NCI-H748 treated with DMSO at 0.1 percent for 48 hours (cell line): ENCODE measurements around the gene CDC73.
"Not testable (repeated sequence)": the region's sequence is repeated elsewhere in the genome, so short reads cannot be mapped to it uniquely, and the experiment has no call there.

Experiments
- DNase-seq: peaks from one replicate; lab custom pipeline; 2025; lab: John Stamatoyannopoulos, UW

Gene CDC73

DNA sequence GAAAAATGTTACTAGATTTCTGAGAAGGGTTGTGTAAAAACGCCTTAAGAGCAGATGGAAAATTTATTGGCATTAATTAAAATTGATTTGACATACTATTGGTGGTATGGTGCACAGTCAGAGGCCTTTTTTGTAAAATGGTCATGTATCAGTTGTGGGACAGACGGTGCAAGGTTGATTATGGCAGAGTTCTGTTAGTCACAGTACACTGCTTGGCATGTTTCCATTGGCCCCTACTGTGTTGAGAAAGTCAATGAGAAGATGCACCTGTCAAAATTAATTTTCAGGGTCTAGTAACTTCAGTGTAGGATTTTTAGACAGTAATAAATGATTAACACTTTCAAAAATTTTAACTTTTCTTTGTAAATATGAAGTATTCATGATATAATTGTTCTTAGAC lies 60.2 kb downstream of the CDC73 start:
- no peak for DNase-seq

DNA sequence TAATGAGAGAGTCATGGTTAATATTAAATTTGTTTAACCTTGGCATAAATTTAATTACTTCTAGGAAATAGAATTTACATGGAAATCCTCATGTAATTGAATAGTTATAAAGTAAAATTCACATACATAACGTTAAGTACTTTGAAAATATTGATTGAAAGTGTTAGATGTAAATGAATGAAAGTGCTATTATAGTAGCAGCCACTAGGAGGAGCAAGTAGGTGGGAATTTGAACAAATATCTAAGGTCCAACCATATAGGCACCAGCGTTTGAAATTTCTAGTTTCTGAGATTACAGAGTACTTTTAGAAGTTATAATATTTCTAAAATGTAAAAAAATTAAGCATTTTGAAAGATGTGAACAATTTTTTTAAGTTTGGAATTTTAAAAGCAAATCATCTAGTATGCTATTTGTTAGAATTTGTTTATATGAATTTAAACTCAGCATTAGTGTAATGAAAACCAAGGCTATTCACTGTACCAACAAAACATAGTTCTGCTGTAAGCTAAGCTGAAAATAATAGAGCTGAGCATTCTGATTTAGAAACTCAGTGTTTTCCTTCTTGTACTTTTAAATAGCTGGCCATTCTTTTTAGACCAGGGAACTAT lies 61.3 kb downstream of the CDC73 start:
- peak; percentile 71 for DNase-seq

DNA sequence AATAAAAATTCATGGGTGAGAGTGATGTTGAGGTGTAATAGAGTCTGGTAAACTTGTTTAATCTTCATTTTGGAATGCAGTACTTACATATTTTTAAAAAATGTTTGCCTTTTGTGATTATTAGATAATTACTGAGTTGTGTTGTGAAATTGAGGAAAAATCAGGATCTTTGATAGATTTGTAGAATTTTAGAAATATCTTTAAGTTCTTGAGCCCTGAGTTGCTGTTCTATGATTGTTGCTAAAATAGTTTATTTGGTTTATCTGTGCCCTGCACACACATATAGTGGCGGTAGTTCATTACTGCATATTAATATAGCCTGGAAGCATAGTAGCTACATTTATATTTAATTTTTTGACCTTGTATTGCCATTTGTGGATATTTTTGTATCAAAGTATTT lies 62.9 kb downstream of the CDC73 start:
- DNase-seq, result no peak

DNA sequence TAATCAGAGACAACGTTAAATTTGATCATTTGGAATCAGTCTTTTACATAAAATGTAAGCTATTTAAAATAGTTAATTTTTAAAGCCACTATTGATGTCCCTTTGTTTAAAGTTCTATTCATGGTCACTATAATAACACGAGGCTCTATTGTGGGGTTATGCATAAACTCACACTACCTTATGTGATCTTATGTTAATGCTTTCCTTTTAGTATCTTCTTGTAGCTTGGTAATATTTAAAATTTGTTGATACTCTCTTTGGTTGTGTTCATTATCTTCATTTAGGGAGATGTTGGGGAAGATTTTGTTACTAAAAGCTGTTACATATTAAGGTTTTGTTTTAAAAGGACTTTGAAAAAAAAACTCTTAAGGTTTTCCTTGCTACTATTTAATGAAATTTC lies 63.4 kb downstream of the CDC73 start:
- DNase-seq, result no peak

DNA sequence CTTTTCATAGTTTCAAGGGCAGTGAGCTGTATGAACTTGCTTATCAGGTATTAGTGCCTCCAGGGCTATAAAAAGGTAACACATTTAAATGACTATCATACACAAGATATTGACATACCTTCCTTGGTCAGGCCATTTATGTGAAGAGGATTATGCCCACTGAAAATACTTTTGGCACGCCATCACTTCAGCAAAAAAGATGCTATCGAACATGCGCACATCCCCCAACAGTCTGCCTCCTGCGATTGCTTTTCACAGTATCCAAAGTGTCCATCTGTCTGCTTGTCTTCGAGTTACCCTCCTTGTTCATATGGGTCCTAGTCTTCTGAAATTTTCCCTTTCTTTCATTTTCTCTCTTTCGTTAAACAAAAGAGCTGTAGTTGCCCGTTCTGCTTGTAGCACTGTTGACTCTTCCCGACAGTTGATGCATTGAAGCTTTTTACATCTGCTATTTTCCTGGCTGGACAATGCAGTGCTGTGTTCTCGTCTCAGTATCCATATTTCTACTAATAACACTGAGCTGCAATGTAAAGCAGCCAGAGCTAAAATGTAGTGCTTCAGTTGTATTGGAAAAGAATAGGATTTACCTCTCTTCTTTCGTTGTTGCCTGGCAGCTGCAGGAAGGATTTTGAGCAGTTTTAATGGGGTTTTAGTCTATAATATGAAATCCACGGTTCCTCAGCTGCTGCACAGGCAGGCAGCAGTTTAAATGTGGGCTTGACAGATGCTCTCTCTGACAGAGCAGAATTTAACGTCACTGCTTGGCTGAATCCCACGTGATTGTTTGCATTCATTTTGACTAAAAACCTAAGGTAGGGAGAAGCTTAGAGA lies 64.3 kb downstream of the CDC73 start, which contains the start of gene B3GALT2:
Gene B3GALT2 (minus strand): TSS at position 713 of the 831 bp plus-strand sequence. CDS start 5,051 bp downstream, outside the sequence.
- peak; percentile 51 for DNase-seq

DNA sequence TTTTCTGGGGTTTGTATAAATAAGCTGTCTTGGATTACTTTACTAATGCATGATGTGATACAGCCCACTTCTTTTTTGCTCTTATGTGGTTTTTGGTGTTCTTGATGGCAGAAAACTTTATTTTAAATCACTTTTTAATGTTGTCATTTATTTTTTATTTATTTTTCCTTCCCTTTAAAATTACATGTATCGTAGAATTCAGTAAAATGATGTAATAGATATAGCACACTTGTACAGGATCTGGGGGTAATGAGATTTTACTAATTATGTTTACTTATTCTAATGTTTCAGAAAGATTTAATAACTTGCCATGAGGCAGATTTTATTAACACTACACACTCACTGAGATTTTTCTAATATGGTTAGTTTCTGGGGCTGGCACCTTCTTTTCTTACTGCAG lies 65.3 kb downstream of the CDC73 start:
- no peak for DNase-seq

DNA sequence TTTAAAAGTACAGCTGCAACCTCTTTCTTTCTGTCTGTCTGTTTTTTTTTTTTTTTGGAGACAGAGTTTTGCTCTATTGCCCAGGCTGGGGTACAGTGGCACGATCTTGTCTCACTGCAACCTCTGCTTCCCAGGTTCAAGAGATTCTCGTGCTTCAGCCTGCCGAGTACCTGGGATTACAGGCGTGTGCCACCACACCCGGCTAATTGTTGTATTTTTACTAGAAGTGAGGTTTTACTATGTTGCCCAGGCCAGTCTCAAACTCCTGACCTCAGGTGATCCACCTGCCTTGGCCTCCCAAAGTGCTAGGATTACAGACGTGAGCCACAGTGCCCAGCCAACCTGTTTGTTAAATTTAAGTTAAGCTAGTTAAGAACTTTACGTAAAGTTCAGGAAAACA lies 67.1 kb downstream of the CDC73 start:
- DNase-seq, result not testable (repeated sequence)

DNA sequence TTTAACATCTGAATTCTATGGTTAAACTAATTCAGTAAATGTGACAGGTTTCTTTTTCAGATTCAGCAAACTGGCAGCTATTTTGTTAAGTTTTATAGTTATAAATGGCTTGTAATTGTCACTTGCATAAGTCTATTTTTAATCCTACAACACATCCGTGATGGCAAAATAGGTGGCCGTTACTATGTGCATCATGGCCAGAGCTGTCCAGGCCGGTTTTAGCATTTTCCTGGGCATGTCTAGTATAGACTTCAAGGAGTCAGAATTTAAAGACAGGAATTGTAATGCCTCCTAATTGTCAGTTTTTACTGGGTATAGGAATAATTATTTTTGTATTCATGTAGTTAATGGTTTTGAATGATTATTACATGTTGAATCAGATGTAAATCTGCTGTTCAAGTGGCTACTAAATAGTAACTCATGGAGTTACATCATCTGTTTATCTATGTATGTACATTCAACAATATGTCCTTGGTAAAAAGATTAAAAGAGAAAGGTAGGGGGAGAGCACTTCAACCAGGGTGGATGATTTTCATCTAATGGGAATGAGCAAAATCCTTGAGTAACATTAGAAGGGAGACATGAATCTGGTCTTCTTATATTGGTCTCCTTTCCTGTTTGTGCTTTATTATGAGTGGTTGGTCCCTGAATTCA lies 67.7 kb downstream of the CDC73 start:
- no peak for DNase-seq

DNA sequence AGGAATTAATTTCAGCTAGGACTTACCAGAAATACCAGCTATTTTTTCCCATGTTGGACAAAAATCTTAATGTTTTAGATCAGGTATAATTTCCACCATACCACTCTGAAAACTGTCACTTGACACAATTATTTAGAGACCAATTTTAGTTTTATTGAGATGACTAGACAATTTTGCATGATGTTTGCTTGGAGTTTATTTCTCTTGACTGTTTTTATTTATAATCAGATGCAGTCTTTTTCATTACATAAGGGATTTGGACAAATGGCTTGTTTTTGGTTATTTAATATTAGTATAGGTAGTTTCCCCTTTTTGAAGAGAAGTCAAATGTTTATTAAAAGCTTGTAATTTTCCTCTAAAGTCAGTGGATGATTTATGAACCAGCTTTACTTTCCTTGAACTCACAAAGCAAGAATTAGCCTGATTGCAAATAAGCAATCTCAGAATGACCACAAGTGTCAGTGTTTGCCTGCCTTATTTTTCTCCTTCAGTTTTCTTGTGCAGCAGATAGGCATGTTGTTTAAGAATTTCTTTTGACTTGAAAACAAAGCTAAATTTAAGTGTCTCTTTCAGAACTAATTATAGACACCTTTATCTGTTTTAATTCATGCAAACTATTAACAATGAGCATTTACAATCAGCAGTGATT lies 68.4 kb downstream of the CDC73 start:
- DNase-seq, result no peak

DNA sequence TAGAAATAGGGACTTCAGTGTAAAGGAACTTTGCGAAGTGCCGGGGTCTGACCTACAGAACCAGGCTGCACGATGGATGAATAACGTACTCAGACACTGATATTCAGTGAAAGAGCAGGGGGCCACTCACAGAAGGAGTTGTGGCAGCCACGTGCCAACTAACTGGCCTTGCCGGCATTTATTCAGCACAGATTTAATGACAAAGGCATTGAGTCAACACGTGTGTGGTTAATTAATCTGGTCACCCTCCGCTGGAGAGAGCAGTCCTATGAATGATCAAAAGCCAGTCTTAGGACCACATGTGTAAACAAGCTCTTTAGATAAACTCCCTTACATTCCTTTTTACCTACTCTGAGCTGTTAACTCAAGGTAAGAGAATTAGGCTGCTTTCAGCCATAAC lies 70.8 kb downstream of the CDC73 start:
- no peak for DNase-seq

DNA sequence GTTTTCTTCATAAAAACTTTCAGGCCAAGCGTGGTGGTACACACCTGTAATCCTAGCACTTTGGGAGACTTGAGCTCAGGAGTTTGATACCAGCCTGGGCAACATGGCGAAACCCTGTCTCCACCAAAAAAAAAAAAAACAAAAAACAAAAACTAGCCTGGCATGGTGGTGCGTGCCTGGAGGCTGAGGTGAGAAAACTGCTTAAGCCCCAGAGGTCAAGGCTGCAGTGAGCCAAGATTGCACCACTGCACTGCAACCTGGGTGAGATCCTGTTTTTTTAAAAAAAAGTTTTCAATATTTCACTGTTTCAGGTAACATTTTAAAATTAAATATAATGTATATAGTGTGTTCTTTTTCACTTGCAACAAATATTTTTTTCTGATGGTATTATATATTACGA lies 78.1 kb downstream of the CDC73 start:
- DNase-seq, result no peak

DNA sequence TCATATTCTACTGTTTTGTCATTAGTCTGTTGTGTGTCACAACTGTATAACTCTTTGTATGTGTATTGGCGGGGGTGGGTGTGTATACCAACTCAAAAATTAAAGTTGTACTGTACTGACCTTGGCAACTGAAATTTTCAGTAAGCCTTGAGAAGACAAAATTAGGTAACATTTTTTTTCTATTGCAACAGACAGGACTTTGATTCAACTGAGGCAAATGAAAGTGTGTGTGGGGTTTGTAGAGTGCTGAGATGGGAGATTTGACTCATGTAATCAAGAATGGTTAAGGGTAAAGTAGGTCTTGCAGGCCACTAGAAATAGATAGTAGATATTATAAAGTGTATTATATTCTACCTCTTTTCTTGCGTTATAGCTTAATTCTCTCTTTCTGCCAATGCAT lies 79.2 kb downstream of the CDC73 start:
- no peak for DNase-seq

DNA sequence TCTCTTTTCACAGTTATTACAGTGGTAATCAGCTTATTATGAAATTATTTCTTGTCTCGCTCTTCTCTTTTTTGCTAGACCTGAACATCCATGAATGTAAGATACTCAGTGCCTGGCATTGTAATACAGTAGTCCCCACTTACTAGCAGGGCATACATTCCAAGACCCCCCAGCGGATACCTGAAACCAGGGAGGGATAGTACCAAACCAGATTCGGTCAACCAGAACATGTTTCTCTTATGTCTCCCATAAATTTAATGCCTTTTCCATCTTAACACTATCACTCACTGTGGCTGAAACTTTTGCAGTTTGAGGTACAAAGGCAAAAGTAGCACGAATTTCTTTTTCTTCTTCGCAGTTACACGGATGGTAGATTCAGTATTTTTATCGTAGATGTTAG lies 89.2 kb downstream of the CDC73 start:
- no peak for DNase-seq

DNA sequence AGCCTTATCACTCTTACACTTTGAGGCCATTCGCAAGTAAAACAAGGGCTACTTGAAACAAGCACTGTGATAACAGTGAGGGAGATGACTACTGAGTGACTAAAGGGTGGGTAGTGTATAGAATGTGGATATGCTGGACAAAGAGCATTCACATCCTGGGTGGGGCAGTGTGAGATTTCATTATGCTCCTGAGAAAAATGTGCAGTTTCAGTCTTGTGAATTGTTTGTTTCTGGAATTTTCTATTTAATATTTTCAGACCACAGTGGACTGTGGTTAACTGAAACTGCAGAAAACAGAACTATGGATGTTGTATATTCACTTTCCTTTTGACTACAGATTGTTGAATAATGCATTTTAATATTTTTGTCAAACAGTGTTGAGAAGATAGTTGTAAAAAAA lies 89.7 kb downstream of the CDC73 start:
- no peak for DNase-seq

DNA sequence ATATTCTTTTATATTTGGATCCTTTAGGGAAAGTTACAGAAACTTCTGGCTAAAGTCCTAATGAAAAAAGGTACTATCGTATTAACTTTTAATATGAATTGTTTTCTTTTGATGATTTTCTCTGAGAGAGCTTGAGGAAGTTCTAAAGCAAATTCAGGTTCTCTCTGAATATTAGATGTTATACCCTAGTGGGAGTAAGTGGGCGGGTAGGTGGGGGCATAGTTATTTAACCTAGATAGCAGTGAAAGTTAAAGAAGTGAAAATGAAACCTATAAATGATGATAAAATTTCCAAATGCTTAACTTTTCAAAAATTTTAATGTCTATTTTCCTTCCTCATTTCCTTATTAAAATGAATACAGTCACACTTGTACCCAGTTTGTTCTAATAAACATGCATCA lies 90.8 kb downstream of the CDC73 start:
- DNase-seq, result no peak

DNA sequence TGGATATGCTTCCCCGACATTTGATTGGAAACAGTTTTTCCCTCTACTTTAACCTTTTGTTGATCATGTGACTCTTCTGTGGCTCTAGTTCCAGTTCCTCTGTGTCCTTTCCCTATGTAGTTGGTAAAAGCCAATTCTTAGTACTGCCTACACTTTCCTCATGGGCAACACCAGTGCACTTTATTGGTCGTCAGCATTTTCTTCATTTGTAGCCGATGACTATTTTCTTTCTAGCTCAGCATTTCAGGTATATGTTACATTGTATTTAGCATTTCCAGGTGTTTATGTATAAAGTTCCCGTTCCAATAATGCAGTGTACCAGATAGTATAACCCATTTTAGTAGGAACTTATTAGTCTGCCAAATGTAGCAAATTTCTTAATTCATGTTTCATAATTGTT lies 92.2 kb downstream of the CDC73 start:
- no peak for DNase-seq

DNA sequence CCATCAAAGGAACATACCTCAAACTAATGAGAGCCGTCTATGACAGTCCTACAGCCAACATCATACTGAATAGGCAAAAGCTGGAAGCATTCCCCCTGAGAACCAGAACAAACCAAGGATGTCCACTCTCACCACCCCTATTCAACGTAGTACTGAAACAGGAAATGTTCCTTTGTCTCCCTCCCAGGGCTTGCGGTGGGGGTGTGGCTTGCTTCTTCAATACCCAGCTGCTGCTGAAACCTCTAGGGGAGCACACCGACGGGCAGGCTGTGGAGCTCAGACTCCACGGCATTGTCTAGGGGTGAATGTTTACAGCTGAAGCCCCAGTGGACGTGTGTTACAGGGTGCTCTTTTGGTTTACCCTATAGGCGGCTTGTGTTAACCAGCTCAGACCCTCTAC lies 95.1 kb downstream of the CDC73 start:
- no peak for DNase-seq

DNA sequence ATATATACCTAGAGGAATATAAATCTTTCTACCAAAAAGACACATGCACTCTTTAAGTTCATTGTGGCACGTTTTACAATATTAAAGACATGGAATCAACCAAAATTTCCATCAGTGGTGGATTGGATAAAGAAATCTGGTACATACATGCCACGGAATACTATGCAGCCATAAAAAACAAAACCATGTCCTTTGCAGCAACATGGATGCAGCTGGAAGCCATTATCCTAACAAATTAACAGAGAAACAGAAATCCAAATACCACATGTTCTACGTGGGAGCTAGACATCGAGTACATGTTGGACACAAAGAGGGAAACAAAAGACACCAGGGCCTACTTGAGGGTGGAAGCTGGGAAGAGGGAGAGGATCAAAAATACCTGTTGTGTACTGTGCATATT lies 97.6 kb downstream of the CDC73 start:
- DNase-seq, result no peak

DNA sequence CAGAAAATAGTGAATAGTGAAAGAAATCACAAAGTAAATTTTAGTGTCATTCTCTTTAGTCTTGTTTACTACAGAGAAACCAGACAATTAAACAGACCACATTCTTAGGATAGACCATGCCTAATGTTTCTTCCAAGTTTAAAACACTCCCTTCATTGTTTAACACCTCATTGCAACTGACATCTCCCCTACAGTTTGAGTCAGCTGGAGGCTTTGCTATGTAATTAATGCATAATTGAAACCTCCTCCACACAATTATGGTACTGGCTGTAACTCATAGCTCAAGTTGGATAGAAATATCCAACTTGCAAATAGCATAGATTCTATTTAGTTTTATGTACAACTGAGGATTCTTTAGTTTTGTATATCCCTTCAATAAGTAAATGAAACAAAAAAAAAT lies 99.8 kb downstream of the CDC73 start:
- no peak for DNase-seq

DNA sequence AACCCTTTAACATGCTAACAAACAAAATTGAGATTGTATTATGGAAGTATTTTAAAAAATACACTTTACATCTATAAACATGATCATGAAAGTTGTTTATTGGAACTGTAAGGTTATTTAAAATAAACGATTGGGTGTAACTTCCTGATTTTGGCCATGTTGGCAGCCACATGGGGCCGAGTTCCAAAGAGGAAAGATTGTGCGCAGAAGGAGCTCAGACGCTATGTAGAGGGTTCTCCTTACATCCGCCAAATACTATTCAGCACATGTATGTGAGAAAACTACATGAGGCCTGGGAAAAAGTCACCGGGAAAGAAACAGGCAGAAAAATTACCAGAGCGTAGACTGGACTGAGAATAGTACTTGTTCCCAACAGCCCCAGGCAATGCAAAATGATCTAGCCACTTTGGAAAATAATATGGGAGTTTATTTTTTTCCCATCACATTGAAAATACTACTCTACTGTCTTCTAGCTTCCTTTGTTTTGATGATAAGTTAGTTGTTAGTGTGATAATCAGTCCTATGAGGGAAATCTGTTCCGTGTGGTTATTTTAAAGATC lies 100.3 kb downstream of the CDC73 start:
- no peak for DNase-seq

DNA sequence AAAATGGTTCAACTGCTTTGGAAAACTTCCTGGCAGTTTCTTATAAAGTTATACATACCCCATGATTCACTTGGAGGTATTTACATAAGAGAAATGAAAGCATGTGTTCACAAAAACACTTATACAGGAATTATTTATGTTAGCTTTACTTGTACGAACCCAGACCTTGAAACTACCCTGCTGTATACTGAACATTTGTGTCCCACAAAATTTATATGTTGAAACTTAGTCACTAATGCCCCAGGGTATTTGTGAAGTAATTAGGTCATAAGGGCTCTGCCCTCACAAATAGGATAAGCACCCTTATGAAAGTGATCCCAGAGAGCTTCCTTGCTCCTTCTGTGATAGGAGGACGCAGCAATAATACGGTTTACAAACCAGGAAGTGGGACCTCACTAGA lies 107.3 kb downstream of the CDC73 start:
- no peak for DNase-seq

DNA sequence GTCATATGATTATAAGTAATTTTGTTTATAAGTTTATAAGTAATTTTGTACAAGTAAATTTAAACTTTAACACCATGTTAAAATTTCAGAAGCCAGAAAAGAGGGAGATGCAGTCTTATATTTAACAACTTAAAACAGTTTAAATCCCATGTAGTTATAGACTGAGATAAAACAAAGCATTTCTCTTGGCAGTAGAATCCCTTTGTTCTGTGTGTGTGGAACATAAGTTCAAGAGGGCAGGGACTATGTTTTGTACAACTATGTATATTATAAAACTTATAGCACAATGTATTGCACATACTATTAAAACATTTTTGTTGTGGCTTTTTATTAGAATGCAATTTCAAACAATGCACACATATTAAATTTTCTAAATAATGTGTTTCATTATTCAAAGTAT lies 109.3 kb downstream of the CDC73 start:
- not testable (repeated sequence) for DNase-seq
